GM21423 (cell line): ENCODE data around the gene CFI.
"Not testable (repeated sequence)": the region's sequence is repeated elsewhere in the genome, so short reads cannot be mapped to it uniquely, and the experiment has no call there.

Experiments
- ATAC-seq: cut with Tn5 transposase; IDR thresholded peaks from one replicate; pipeline ENCODE4 v1.9.1; 2021; ENCODE audit warnings: mild to moderate bottlenecking, moderate library complexity; ENCODE audit not compliant: unreplicated experiment

The CFI gene

GRCh38 chr4:109798866-109799265, 2.9 kb downstream of the CFI start:
- ATAC-seq, result no peak

GRCh38 chr4:109795059-109795458, 6.7 kb downstream of the CFI start:
- ATAC-seq, result no peak

- no peak for ATAC-seq
Measured at GRCh38 chr4:109787807-109788206, 14.0 kb downstream of the CFI start.

DNA sequence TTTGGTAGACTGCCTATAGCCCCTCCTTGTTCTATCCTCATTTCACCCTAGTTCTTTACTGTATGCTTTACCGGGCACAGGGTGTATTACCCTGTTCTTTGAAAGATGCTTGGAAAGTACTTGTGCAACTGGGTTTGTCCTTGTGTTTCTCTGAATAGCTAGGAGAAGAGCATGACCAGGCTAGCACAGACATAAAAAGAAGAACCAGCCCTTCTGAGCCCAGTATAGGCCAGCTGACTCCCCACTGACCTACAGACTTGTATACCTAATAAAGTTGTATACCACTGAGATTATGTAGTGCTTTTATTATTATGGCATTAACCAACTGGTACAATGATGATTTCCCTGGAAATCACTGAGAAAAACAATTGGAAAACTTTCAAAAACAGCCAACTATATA, 15.0 kb downstream of the CFI start:
- ATAC-seq, result no peak

DNA sequence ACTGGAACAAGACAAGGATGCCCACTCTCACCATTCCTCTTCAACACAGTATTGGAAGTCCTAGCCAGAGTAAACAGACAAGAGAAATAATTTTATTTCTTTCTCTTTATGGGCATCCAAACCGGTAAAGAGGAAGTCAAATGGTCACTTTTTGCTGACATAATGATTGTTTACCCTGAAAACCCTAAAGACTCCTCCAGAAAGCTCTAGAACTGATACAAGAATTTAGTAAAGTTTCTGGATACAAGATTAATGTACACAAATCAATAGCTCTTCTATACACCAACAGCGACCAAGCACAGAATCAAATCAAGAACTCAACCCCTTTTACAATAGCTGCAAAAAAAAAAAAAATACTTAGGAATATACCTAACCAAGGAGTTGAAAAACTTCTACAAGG, 19.7 kb downstream of the CFI start:
- ATAC-seq, result not testable (repeated sequence)

DNA sequence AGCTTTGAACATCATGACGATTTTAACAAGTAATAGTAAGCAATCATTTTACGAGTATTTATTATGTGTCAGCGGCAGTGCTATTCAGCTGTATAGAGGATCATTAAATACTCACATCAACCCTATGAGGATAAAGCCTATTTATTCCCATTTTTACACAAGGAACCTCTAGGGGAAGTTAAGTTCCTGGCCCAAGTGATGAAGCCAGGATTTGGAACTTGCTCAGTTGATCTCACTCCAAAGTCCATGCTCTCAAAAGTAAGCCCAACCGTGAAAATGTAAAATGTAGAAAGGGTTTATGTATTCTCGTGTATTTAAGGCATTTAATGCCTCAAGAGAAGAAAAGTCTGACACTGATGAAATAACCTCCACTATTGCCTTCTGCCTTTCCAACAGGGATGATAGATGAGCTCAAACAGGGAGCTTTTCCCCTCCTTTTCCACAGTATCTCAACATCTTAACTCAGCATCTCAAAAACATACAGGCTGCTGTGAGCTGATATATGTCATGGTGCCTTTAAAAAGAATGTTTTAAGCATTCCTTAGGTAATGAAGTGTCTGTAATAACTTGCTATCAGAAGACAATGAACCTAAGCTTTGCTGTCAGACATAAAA, 36.9 kb downstream of the CFI start:
- ATAC-seq, result no peak

GRCh38 chr4:109764376-109764775, 37.4 kb downstream of the CFI start:
- no peak for ATAC-seq

GRCh38 chr4:109760682-109761081, 41.1 kb downstream of the CFI start:
- ATAC-seq, result no peak

DNA sequence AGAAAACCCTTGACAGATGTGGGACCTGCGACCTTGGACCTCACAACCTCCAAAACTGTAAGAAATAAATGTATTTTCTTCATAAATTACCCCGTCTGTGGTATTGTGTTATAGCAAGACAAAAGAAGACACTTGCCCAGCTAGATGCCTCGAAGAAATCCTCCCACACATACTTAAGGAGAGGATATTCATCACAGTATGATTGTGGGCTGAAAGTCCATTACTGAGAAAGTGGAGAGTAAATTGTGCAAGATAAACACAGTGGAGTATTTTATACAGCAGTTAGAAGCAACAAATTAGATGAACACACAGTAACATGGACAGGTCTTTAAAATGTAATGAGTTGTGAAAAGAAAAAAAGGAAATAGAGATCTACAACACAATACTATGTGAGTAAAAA, 46.1 kb downstream of the CFI start:
- no peak for ATAC-seq

DNA sequence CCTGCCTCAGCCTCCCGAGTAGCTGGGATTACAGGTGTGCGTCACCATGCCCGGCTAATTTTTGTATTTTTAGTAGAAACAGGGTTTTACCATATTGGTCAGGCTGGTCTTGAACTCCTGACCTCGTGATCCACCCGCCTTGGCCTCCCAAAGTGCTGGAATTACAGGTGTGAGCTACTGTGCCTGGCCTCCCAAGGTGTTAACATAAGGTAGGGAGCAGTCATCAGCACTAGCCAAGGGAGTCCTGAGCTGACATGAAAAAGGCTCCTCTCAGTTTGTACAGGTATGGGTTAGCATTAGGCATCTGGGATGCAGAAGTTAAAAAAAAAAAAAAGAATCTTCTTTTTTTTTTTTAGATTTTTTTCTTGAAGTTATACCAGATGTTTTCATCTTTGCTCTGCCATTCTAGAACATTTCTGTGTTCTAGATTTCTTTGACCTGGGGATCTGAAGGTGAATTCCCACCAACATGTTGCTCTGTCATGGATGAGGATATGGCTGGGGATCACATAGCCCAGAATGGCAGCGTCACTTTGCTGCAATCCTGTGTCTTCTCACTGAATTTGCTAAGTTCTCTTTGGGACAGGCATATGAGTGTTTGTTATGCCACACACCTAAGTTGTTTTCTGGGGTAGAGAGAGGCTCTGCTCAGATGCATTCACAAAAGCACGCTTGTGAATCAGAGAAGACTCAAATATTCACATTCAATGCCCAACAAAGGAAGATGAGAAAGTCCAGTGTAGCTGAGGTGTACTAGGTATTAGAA, 47.5 kb downstream of the CFI start:
- no peak for ATAC-seq

GRCh38 chr4:109752525-109752924, 49.3 kb downstream of the CFI start:
- ATAC-seq, result no peak

DNA sequence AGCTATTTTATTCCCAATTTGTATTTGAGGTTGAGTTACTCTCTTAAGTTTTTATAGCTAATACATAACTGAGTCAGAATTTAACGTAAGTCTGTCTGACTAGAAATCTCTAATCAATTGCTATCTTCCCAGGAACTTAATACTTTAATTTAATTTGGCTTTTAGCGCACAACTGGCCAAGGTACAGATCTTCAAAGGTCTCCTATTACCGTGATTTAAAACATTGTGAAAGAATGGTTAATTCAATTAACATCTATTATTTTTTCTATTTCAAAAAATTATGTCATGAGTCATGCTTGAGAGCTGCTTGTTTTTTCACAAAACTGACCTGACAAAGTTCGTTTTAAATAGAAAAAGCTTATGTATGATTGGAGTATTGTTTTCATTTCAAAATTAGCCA, 49.9 kb downstream of the CFI start:
- ATAC-seq, result no peak

DNA sequence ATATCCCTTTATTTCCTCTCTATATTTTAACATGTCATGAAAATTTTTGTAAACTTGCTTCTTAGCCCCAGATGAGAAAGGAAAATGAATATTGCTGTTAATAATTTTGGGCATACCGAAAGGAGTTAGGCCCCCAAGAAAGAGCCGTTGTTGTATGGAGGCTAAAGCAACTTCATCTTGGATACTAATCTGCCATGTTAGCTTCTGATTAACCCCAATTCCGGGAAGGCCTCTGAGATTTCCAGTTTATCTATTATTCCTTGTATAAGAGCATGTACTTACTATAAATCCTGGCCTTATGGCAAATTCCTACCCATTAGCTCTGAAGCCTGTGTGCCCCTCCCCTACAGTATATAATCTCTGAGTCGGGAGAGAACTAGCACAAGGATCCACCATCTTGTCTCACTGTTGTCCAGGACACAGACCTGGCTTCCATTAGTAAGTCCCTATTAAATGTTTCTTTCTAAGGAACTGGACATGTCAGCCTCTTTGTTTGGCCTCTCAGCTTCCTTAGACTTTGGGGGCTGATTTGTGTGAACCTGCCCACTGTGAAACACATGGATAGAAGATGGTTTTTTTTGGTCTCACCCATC, 51.1 kb downstream of the CFI start:
- ATAC-seq, result no peak

GRCh38 chr4:109749388-109750082, 52.3 kb downstream of the CFI start:
- no peak for ATAC-seq

DNA sequence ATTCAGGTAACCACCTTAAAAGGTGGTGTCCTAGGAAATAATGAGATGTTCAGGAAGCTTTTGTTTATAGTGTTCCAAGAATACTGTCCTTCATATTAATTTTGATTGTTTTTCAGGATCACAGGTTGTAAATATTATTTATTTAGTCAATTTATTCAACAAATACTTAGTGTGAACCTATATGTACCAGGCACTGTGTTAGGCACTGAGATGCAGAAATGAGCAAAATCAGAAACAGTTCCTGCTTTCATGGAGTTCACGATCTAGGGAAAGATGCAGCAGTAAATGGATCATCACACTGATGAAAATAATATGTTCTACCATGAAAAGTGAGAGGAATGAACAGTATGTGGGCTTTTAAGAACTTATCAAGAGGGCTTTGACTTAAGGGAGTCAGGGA, 53.7 kb downstream of the CFI start:
- ATAC-seq, result no peak

- ATAC-seq, result no peak
Measured at GRCh38 chr4:109746728-109747127, 55.1 kb downstream of the CFI start.

DNA sequence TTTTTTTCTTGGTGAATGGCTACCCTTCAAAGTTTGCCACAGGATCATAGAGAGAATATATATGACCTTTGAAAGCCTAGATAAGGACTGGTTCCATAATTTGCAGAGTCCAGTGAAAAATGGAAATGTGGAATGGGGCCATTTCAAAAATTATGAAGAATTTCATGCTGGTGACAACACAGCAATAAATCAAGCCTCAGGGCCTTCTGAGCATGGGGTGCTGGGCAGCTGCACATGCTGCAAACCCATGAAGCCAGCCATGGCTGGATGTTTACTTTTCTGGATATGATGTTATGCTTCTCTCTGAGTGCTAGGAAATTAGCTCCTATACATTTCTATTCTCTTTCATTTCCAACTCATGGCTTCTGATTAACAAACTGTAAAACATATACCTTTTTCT, 56.0 kb downstream of the CFI start:
- no peak for ATAC-seq

- ATAC-seq, result no peak
Measured at GRCh38 chr4:109739547-109739946, 62.3 kb downstream of the CFI start.

DNA sequence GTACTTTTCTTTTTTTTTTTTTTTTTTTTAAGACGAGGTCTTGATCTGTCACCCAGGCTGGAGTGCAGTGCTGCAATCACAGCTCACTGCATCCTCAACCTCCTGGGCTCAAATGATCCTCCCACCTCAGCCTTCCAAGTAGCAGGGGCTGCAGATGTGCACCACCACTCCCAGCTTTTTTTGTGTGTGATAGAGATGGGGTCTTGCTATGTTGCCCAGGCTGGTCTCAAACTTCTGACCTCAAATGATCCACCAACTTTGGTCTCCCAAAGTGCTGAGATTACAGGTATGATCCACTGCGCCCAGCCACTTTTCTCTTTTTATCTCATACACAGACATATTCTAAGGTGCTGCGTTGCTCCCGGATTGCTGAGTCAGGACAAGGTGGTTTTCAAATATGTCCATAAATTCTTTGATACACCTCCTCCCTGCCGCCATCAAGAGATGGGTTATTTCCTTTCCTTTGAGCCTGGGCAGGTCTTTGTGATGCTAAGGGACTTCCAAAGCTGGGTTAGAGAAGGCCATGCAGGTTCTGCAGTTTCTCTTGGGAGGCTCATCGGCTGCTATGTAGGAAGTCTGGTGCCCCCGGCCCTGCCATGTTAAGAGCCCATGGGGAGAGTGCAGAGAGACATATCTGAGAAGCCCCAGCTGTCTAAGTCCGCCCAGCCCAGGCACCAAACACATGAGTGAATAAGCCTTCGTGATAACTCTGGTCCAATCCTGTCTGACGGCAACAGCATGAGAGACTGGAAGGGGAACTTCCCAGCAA, 63.5 kb downstream of the CFI start:
- no peak for ATAC-seq

- no peak for ATAC-seq
Measured at GRCh38 chr4:109735566-109736365, 66.0 kb downstream of the CFI start.
